HFF-Myc (cell line): ENCODE measurements around the gene PHYKPL.
"Not testable (repeated sequence)": the region's sequence is repeated elsewhere in the genome, so short reads cannot be mapped to it uniquely, and the experiment has no call there.

Experiments
- DNase-seq: peaks from one replicate; pipeline ENCODE4 v3.0.0-alpha.2; 2011; ENCODE audit warnings: low read depth; ENCODE audit errors: extremely low read depth
- H3K4me3 ChIP-seq: replicated peaks from 2 replicates; pipeline ENCODE4 v1.5.1; 2011; ENCODE audit warnings: low read depth, mild to moderate bottlenecking, control low read depth, low read length
- TF ChIP-seq, protein P1 (sequence below): IDR thresholded peaks from 2 replicates; pipeline ENCODE4 v1.5.1; 2012; ENCODE audit warnings: mild to moderate bottlenecking, low read depth, low read length, control low read depth; ENCODE audit errors: missing control alignments

PHYKPL gene

GRCh38 chr5:178201927-178202235, 30.7 kb downstream of the PHYKPL start:
- H3K4me3 ChIP-seq, result no peak overlapping the region
- TF ChIP-seq, protein P1, sequence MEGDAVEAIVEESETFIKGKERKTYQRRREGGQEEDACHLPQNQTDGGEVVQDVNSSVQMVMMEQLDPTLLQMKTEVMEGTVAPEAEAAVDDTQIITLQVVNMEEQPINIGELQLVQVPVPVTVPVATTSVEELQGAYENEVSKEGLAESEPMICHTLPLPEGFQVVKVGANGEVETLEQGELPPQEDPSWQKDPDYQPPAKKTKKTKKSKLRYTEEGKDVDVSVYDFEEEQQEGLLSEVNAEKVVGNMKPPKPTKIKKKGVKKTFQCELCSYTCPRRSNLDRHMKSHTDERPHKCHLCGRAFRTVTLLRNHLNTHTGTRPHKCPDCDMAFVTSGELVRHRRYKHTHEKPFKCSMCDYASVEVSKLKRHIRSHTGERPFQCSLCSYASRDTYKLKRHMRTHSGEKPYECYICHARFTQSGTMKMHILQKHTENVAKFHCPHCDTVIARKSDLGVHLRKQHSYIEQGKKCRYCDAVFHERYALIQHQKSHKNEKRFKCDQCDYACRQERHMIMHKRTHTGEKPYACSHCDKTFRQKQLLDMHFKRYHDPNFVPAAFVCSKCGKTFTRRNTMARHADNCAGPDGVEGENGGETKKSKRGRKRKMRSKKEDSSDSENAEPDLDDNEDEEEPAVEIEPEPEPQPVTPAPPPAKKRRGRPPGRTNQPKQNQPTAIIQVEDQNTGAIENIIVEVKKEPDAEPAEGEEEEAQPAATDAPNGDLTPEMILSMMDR, result no peak
- DNase-seq, result no peak

DNA sequence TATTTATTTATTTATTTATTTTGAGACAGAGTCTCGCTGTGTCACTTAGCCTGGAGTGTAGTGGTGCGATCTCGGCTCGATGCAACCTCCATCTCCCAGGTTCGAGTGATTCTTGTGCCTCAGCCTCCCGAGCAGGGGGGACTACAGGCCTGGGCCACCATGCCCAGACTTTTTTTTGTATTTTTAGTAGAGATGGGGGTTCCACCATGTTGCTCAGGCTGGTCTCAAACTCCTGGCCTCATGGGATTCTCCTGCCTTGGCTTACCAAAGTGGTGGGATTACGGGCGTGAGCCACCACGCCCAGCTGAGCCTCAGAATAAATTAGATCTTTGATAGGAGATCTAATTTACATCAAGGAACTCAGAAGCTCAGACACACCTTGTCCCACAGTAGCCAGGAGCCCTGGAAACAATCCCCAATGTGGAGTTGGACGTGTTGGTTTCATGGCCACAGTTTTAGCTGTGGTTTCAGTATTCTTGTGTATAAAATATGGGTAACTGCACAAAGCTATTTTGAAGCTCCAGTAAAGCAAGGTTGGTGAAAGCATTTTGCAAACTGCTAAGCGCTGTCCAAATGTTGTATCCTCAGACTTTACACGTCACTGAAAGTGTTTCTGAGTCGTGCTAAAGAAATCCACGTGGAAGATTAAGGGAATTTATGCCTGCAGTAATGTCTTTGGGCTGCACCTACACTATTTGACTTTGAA, 31.2 kb downstream of the PHYKPL start:
- DNase-seq, result no peak
- TF ChIP-seq, protein P1, result no peak
- H3K4me3 ChIP-seq, result no peak overlapping the region

GRCh38 chr5:178199581-178200434, 32.8 kb downstream of the PHYKPL start:
- TF ChIP-seq, protein P1, result no peak
- no peak for DNase-seq
- H3K4me3 ChIP-seq, result no peak overlapping the region

GRCh38 chr5:178198706-178199105, 33.9 kb downstream of the PHYKPL start:
- no peak overlapping the region for H3K4me3 ChIP-seq
- TF ChIP-seq, protein P1, result no peak
- no peak for DNase-seq

DNA sequence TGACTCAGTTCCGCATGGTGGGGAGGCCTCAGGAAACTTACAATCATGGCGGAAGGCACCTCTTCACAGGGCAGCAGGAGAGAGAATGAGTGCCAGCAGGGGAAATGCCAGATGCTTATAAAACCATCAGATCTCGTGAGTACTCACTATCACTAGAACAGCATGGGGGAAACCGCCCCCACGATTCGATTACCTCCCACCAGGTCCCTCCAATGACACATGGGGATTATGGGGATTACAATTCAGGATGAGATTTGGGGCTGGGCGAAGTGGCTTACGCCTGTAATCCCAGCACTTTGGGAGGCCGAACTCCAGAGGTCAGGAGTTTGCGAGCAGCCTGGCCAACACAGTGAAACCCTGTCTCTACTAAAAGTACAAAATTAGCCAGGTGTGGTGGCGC, 34.5 kb downstream of the PHYKPL start:
- not testable (repeated sequence) for H3K4me3 ChIP-seq, DNase-seq

- TF ChIP-seq, protein P1, result peak; percentile 41
- DNase-seq, result no peak
- no peak overlapping the region for H3K4me3 ChIP-seq
These were observed 35.6 kb downstream of the PHYKPL start for GRCh38 chr5:178196986-178197385.

GRCh38 chr5:178196281-178196812, 36.3 kb downstream of the PHYKPL start:
- TF ChIP-seq, protein P1, result no peak
- DNase-seq, result no peak
- no peak overlapping the region for H3K4me3 ChIP-seq
